ENCODE measurements around the gene CDCA7. TPM values are rescaled to one million over a fixed set of nuclear protein-coding genes. Genes with fewer than 3 reads are reported as not detected.
"Not testable (repeated sequence)": the region's sequence is repeated elsewhere in the genome, so short reads cannot be mapped to it uniquely, and the experiment has no call there.

CDCA7 gene
- total RNA-seq, 1 donor from 2014 or later, result 34.7 TPM

DNA sequence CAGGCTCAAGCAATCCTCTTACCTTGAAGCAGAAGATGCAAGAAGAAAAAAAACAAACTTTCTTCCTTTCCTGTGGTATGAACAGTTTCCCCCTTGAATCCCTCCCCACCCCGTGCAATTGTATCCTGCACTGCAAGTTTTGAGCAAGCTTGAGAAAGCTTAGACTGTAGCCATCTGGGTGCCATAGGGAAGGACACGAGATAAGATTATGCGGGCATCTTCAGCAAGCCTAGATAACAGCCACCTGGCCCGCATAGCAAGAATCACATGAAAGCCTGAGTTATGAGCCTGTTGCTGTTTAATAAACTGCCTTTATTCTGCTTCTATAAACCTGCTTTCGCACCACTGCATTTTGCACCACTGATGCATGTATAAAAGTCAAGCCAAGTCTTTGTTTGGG lies 27.3 kb upstream of the CDCA7 start:
- DNase-seq (ENCODE audit: low read depth), result no peak
- TF ChIP-seq, protein P1, sequence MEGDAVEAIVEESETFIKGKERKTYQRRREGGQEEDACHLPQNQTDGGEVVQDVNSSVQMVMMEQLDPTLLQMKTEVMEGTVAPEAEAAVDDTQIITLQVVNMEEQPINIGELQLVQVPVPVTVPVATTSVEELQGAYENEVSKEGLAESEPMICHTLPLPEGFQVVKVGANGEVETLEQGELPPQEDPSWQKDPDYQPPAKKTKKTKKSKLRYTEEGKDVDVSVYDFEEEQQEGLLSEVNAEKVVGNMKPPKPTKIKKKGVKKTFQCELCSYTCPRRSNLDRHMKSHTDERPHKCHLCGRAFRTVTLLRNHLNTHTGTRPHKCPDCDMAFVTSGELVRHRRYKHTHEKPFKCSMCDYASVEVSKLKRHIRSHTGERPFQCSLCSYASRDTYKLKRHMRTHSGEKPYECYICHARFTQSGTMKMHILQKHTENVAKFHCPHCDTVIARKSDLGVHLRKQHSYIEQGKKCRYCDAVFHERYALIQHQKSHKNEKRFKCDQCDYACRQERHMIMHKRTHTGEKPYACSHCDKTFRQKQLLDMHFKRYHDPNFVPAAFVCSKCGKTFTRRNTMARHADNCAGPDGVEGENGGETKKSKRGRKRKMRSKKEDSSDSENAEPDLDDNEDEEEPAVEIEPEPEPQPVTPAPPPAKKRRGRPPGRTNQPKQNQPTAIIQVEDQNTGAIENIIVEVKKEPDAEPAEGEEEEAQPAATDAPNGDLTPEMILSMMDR (conservative IDR thresholded peaks at IDR 0.05; ENCODE audit: low read depth, low read length), result no peak
- H3K4me3 ChIP-seq (ENCODE audit: low read depth, low read length), result no peak overlapping the region

DNA sequence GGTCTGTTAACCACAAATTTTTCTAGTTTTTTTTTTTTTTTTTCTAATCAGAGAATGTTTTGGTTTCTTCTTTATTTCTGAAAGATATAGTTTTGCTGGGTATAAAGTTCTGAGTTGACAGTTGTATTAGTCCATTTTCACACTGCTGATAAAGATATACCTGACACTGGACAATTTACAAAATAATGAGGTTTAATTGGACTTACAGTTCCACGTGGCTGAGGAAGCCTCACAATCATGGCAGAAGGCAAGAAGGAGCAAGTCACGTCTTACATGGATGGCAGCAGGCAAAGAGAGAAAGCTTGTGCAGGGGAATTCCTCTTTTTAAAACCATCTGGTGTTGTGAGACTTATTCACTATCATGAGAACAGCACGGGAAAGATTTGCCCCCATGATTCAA lies 21.7 kb upstream of the CDCA7 start:
- not testable (repeated sequence) for DNase-seq (ENCODE audit: low read depth)

DNA sequence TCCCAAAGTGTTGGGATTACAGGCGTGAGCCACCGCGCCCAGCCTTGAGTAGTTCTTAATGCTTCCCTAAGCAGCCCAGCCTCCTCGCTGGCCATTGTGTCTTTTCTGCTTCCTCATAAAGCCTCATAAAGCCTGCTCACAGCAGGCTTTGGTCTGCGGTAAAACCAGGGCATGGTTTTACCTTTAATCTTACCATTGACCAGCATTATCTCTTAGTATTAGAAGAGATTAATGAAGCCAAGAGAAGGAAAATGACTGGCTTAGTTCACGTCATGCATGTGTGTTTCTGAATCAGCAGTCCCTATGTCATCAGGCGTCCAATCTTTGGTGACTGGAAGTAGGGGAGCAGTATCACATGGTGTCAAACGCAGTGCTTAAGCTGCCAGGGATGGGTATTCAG lies 14.9 kb upstream of the CDCA7 start:
- H3K4me3 ChIP-seq (ENCODE audit: low read depth, low read length), result no peak overlapping the region
- TF ChIP-seq, protein P1 (conservative IDR thresholded peaks at IDR 0.05; ENCODE audit: low read depth, low read length), result no peak
- DNase-seq (ENCODE audit: low read depth), result no peak

More for the DNA sequence above, 21.7 kb upstream of the CDCA7 start:
- not testable (repeated sequence) for H3K4me3 ChIP-seq (ENCODE audit: low read depth, low read length)

DNA sequence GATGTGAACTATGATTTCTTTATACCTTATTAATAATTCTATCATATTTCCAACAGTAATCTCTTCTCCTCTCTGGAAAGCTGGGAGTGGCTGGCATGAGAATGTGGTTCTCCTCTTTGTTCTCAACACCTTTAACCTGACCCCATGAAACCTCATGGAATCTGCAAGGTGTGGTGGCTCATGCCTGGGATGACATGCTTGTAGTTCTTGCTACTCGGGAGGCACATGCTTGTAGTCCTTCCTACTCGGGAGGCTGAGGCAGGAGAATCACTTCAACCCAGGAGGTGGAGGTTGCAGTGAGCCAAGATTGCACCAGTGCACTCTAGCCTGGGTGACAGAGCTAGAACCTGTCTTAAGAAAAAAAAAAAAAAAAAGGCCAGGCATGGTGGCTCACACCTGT lies 10.8 kb upstream of the CDCA7 start:
- TF ChIP-seq, protein P1 (conservative IDR thresholded peaks at IDR 0.05; ENCODE audit: low read depth, low read length), result no peak
- H3K4me3 ChIP-seq (ENCODE audit: low read depth, low read length), result no peak overlapping the region
- no peak for DNase-seq (ENCODE audit: low read depth)

DNA sequence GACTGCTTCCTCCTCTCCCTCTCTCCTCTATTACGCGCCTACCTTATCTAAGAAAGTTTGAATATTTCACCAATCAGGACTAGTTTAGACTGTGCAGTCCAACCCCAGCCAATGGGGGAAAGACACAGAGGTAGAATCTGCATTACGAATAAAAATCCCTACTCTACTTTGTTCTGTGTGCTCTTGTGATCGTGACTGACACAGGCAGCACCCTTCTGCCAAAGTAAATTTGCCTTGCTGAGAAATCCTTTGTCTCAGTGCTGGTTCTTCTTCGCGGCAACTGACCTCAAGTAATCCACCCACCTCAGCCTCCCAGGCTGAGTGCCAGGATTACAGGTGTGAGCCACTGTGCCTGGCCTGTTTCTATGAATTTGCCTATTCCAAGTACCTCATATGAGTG lies 8.6 kb upstream of the CDCA7 start:
- no peak for DNase-seq (ENCODE audit: low read depth)
- TF ChIP-seq, protein P1 (conservative IDR thresholded peaks at IDR 0.05; ENCODE audit: low read depth, low read length), result no peak

DNA sequence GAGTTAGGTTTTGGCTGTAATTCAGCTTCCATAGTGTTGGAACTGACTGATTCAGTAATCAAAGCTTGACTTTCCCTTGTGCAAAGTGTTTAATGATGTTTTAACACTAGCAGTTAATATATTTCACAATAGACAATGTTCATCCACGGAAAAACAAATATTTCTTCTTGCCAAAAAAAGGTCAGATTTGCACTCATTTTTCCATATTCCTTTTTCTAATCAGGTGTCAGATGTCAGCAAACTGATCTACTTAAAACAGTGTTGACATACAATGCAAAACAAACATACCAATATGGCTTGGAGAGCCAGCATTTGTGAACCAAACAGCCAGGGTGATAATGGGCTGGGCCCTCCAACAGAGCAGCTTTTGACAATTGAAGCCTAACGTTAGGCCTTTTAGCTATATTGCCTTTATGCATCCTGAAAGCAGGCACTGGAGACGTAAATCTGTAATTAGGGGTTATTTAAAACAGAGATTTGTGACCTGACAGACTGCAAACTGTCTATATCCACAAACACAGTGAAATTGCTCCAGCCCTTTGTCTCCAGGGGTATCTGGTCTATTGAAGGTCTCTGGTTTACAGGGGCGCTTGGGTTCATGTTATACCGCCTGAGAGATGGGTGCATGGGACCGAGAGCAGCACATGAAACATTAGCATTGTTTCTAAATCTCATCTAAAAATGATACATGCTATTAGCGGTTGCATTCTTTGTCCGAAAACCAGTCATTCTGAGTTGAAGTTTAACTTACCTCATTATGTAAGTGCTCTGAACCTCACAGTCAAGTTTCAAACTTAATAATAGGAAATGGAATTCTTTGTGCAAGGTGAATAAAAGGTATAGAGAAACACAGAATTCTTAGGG lies 7.1 kb upstream of the CDCA7 start:
- TF ChIP-seq, protein P1 (conservative IDR thresholded peaks at IDR 0.05; ENCODE audit: low read depth, low read length), result no peak
- H3K4me3 ChIP-seq (ENCODE audit: low read depth, low read length), result no peak overlapping the region
- no peak for DNase-seq (ENCODE audit: low read depth)

More for the DNA sequence above, 8.6 kb upstream of the CDCA7 start:
- no peak overlapping the region for H3K4me3 ChIP-seq (ENCODE audit: low read depth, low read length)

DNA sequence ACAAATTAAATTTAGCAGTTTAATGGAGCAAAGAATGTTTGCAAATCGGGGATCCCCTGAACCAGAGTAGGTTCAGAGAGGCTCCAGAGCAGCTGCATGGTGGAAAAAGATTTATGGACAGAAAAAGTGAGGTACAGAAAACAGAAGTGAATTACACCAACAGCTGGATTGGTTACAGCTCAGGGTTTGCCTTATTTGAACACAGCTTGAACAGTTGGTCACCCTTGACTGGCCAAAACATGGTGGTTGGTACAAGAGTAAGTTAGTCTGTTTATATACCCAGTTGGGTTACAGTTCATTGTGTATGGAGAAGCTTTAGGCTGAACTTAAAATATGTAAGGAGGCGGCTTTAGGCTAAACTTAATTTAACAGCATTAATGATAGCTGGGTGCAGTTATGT lies 5.4 kb upstream of the CDCA7 start:
- no peak for DNase-seq (ENCODE audit: low read depth)

More for the DNA sequence above, 5.4 kb upstream of the CDCA7 start:
- no peak overlapping the region for H3K4me3 ChIP-seq (ENCODE audit: low read depth, low read length)
- TF ChIP-seq, protein P1 (conservative IDR thresholded peaks at IDR 0.05; ENCODE audit: low read depth, low read length), result no peak

Measured in epithelial cell of proximal tubule (primary cell).